SK-N-MC (cell line): ENCODE measurements around the gene FKRP.

Experiments
- EZH2 ChIP-seq: fragments of 200-600 bp; sonication (generic); IDR thresholded peaks from one replicate; pipeline ENCODE4 v1.6.1; 2017; ENCODE audit warnings: antibody characterized with exemption
- POLR2AphosphoS5 ChIP-seq: IDR thresholded peaks from 2 replicates; pipeline ENCODE4 v1.6.1; 2012; ENCODE audit warnings: mild to moderate bottlenecking, low read depth, low read length, borderline replicate concordance

DNA sequence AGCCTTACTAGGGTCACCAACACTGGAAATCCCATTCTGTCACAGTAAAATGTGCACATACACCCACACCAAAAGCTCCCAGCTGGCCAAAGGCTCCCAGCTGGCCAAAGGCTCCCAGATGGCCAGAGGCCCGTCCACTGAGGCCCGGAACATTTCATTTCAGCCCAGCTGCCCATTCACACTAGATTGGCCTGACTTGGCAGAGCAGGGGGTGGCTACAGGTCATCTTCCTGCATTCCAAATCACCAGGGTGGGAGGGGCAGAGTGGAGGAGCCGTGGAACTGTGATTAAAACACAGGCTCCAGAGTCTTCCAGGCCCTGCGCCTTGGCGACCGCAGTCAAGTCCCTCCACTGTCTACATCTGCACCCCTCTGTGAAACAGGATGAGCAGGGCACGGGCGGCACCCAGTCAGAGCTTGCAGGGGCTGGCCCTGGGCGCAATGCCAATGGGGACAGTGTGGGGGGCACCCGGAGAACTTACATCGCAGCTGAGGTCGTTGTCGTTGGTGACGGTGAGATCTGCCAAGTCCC lies 18.8 kb upstream of the FKRP start:
- no peak for TF ChIP-seq POLR2AphosphoS5
- no peak for TF ChIP-seq EZH2
